Subcutaneous preadipocyte (primary cell): ENCODE data around the gene RUBCNL. TPM values are rescaled to one million over a fixed set of nuclear protein-coding genes. Genes with fewer than 3 reads are reported as not detected.

Experiments
- small RNA-seq: library from RNA; depleted of rRNA; stranded (forward); fragments of <200 nt; gene quantifications from one replicate; pipeline ENCODE3, GENCODE V24; 2012
- total RNA-seq: library from RNA; depleted of rRNA; stranded (reverse); fragments of >200 nt; gene quantifications from 2 replicates; pipeline ENCODE4 v1.2.3, GENCODE V29; 2012

The RUBCNL gene
- 0.59 and 8.5 TPM in 2 replicates for total RNA-seq

GRCh38 chr13:46387064-46387851 lies at the start of gene RUBCNL:
Gene RUBCNL, minus strand, starts transcription at chr13:46387252. Its CDS starts 14,777 bp downstream, at chr13:46372475.

Small RNA genes within 50 kb of the gene (small RNA-seq; reads per million reads assigned to genes)
- gene RNU2-6P (103 reads per million, percentile 98 among the genes with 10 or more reads in this experiment), gene RNU6-68P (not detected)

Other genes starting within 250 kb of the RUBCNL start
- gene LCP1, start 205.1 kb downstream of the RUBCNL start, total RNA-seq, result 0.20 and 0.37 TPM in 2 replicates
- under 0.01 and 0.37 TPM in 2 replicates for gene LRRC63, start 175.3 kb downstream of the RUBCNL start, total RNA-seq
- gene LRCH1, start 165.9 kb upstream of the RUBCNL start, total RNA-seq, result 7.7 and 9.4 TPM in 2 replicates